ENCODE measurements around the gene C1orf185. TPM values are rescaled to one million over a fixed set of nuclear protein-coding genes. Genes with fewer than 3 reads are reported as not detected.

The C1orf185 gene
- total RNA-seq, 1 donor from 2014 or later, result not detected

DNA sequence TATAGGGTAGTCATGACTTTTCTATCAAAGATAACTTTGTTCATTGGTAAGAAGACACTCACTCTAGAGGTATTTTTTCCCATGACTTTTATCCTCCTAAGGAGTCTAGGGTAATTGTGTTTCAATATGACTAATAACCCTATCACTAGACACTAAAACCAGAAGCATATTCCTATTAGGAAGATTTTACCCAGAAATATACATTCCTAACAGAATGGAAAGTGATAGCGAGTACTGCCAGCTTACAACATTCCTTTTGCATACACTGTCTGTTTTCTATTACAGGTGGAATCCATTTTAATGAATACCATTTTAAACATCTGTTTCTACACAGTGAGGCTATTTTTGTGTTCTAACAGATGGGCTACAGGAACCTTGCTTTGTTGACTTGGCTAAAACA lies 31.4 kb upstream of the C1orf185 start:
- H3K4me3 Mint-ChIP-seq, result no peak overlapping the region
- ATAC-seq (ENCODE audit: low read depth), result no peak
- no peaks in the 10 kb centered on the region for H3K4me1 Mint-ChIP-seq
- CTCF ChIA-PET, result no interaction called here
- POLR2A ChIA-PET, result no interaction called here
- no peak for DNase-seq
- peaks cover 26% of the 10 kb centered on the region for H3K27me3 Mint-ChIP-seq
- intact Hi-C loops (cut with micrococcal nuclease), result no loop called here
- no peak overlapping the region for H3K27ac Mint-ChIP-seq
- H3K9me3 Mint-ChIP-seq, result no peaks in the 10 kb centered on the region
- no peaks in the 10 kb centered on the region for H3K36me3 Mint-ChIP-seq (ENCODE audit: low read depth)
- TF ChIP-seq, protein P1, sequence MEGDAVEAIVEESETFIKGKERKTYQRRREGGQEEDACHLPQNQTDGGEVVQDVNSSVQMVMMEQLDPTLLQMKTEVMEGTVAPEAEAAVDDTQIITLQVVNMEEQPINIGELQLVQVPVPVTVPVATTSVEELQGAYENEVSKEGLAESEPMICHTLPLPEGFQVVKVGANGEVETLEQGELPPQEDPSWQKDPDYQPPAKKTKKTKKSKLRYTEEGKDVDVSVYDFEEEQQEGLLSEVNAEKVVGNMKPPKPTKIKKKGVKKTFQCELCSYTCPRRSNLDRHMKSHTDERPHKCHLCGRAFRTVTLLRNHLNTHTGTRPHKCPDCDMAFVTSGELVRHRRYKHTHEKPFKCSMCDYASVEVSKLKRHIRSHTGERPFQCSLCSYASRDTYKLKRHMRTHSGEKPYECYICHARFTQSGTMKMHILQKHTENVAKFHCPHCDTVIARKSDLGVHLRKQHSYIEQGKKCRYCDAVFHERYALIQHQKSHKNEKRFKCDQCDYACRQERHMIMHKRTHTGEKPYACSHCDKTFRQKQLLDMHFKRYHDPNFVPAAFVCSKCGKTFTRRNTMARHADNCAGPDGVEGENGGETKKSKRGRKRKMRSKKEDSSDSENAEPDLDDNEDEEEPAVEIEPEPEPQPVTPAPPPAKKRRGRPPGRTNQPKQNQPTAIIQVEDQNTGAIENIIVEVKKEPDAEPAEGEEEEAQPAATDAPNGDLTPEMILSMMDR (IDR thresholded peaks at IDR 0.05), result no peak

DNA sequence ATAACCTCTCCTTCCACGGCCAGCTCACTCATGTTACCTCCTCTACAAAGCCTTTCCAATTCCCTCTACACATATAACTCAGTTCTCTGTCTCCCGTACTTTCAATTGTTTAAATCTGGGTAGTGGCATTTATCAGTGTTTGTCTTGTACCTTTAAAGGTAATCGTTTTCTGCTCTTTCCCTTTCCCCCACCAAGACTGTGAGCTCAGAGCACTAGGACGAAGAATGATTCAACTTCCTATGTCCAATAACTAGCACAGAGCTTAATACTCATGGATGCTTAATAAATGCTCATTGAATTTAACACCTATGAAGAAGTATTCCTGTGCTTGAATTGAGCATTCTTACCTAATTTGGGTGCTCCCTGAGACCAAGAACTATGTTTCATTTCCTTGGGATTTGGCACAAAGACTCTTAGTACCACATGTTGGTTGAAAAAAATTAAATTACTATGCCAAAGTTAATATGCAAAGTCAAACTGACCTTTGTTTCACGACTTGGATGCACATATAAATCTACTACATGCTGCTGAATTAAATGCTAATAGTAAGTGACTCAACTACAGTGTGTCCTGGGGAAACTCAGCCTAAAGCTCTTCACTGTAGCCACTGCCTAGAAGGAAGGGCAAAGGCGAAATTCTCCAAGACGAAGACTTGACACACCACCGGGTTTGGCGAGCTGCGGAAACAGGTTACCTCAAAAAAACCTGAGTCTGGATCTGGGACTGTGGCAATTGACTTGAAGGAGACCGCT lies 30.6 kb upstream of the C1orf185 start:
- ATAC-seq (ENCODE audit: low read depth) (no peak), DNase-seq (no peak)
- H3K27me3 Mint-ChIP-seq, result peaks cover 23% of the 10 kb centered on the region
- intact Hi-C loops (cut with micrococcal nuclease), result no loop called here
- POLR2A ChIA-PET, result no interaction called here
- TF ChIP-seq, protein P1 (IDR thresholded peaks at IDR 0.05), result no peak
- no peaks in the 10 kb centered on the region for H3K9me3 Mint-ChIP-seq
- H3K4me1 Mint-ChIP-seq, result no peaks in the 10 kb centered on the region
- no peaks in the 10 kb centered on the region for H3K36me3 Mint-ChIP-seq (ENCODE audit: low read depth)
- CTCF ChIA-PET, result no interaction called here
- H3K27ac Mint-ChIP-seq, result no peak overlapping the region
- H3K4me3 Mint-ChIP-seq, result no peak overlapping the region

DNA sequence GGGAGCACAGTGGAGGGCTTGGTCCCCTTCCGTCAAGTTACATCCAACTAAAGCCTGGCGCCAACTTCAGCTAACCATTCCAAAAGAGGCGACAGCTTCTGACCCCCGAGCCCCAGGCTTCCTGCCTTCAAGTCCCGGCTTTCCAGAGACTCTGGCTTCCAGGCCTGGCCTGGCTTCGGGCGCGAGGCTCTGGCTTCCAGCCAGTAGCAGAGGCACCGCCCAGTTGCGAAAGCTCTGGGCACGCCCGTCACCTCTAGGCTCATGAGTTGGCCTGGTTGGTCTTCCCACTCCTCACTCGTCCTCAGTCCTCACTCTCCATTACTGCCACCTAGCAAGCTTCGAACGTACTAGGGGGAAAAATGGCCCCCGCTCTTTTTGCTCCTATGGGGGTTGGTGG lies 30.0 kb upstream of the C1orf185 start:
- intact Hi-C loops (cut with micrococcal nuclease), result no loop called here
- no peak overlapping the region for H3K27ac Mint-ChIP-seq
- DNase-seq, result no peak
- H3K27me3 Mint-ChIP-seq, result peaks cover 23% of the 10 kb centered on the region
- no peak overlapping the region for H3K4me3 Mint-ChIP-seq
- H3K9me3 Mint-ChIP-seq, result no peaks in the 10 kb centered on the region
- POLR2A ChIA-PET, result no interaction called here
- ATAC-seq (ENCODE audit: low read depth), result no peak
- TF ChIP-seq, protein P1 (IDR thresholded peaks at IDR 0.05), result no peak
- no peaks in the 10 kb centered on the region for H3K36me3 Mint-ChIP-seq (ENCODE audit: low read depth)
- CTCF ChIA-PET, result no interaction called here
- H3K4me1 Mint-ChIP-seq, result no peaks in the 10 kb centered on the region

DNA sequence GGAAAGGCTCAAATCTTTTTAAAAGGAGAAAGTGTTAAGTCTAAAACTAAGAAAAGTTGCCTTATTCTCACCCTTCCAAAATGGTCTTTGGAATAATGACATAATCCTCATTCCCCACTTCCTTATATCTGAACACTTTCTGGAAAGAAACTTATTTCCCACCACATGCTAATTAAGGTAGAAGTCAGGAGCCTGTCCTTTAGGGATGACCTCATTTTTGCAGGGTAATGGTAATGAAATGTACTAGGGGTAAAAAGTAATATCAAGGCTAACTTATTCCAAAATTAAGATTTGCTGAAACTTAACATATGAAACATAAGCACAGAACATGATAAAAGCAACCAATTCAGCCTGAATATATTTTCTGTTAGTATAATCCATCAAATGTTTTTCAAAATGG lies 29.4 kb upstream of the C1orf185 start:
- TF ChIP-seq, protein P1 (IDR thresholded peaks at IDR 0.05), result no peak
- POLR2A ChIA-PET, result no interaction called here
- H3K36me3 Mint-ChIP-seq (ENCODE audit: low read depth), result no peaks in the 10 kb centered on the region
- CTCF ChIA-PET, result no interaction called here
- DNase-seq (no peak), ATAC-seq (ENCODE audit: low read depth) (no peak)
- H3K4me1 Mint-ChIP-seq, result no peaks in the 10 kb centered on the region
- intact Hi-C loops (cut with micrococcal nuclease), result no loop called here
- peaks cover 23% of the 10 kb centered on the region for H3K27me3 Mint-ChIP-seq
- H3K27ac Mint-ChIP-seq, result no peak overlapping the region
- H3K4me3 Mint-ChIP-seq, result no peak overlapping the region
- H3K9me3 Mint-ChIP-seq, result no peaks in the 10 kb centered on the region

DNA sequence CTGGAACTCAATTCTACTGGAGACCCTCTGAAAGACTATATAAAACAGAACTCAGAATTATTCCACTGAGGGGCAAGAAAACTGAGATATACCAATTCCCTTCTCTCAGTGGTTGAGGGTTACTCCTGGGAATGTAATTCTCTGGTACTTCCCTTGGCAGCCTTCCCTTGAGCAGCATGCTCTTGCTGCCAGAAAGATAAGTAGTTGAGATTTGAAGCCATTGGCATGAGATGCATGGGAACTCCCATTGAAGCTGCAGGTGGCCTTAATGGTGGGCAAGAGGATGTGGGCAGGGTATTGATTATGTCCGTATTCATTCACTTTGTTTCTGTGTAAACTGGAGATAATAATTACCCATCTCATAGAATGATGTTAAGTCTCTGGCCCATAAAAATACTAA lies 28.6 kb upstream of the C1orf185 start:
- TF ChIP-seq, protein P1 (IDR thresholded peaks at IDR 0.05), result no peak
- Mint-ChIP-seq H3K9me3 (no peaks in the 10 kb centered on the region), H3K4me1 (no peaks in the 10 kb centered on the region), H3K27ac (no peak overlapping the region), H3K4me3 (no peak overlapping the region), H3K36me3 (ENCODE audit: low read depth) (no peaks in the 10 kb centered on the region), H3K27me3 (peaks cover 24% of the 10 kb centered on the region)
- intact Hi-C loops (cut with micrococcal nuclease), result no loop called here
- ATAC-seq (ENCODE audit: low read depth) (no peak), DNase-seq (no peak)
- ChIA-PET POLR2A (no interaction called here), CTCF (no interaction called here)

All from activated B cell treated with CpG ODN at 0.5 μM for 24 hours (primary cell).